A549 (cell line): Measurements from ENCODE around the gene DYNC1H1.

ENCODE experiments used
- CHD2 ChIP-seq: fragments of 150-350 bp; IDR thresholded peaks from 2 replicates; pipeline ENCODE4 v1.6.1; 2014; ENCODE audit warnings: low read length; ENCODE audit not compliant: partially characterized antibody
- TF ChIP-seq, protein P1 (sequence below): fragments of >200 bp; sonication (Bioruptor Twin); formaldehyde crosslinking; IDR thresholded peaks from 3 replicates; pipeline ENCODE4 v1.5.1; 2016

DNA sequence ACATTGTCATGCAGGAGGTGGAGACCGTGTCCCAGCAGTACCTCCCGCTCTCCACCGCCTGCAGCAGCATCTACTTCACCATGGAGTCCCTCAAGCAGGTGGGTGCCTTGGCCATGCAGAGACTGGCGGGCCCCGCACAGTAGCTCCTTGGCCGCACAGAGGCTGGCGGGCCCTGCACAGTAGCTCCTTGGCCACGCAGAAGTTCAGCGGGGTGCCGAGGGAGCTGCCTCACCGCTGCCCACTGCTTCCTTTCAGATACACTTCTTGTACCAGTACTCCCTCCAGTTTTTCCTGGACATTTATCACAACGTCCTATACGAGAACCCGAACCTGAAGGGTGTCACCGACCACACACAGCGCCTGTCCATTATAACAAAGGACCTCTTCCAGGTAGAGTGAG is 74.8 kb downstream of the DYNC1H1 start:
- TF ChIP-seq CHD2, result no peak
- TF ChIP-seq, protein P1, sequence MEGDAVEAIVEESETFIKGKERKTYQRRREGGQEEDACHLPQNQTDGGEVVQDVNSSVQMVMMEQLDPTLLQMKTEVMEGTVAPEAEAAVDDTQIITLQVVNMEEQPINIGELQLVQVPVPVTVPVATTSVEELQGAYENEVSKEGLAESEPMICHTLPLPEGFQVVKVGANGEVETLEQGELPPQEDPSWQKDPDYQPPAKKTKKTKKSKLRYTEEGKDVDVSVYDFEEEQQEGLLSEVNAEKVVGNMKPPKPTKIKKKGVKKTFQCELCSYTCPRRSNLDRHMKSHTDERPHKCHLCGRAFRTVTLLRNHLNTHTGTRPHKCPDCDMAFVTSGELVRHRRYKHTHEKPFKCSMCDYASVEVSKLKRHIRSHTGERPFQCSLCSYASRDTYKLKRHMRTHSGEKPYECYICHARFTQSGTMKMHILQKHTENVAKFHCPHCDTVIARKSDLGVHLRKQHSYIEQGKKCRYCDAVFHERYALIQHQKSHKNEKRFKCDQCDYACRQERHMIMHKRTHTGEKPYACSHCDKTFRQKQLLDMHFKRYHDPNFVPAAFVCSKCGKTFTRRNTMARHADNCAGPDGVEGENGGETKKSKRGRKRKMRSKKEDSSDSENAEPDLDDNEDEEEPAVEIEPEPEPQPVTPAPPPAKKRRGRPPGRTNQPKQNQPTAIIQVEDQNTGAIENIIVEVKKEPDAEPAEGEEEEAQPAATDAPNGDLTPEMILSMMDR, result no peak
